ENCODE data around the gene C16orf54. TPM values are rescaled to one million over a fixed set of nuclear protein-coding genes. Genes with fewer than 3 reads are reported as not detected.
"Not testable (repeated sequence)": the region's sequence is repeated elsewhere in the genome, so short reads cannot be mapped to it uniquely, and the experiment has no call there.

C16orf54 gene
- total and polyA plus RNA-seq, 7 donors: 0.46 to 10.1 (median 1.0) TPM; not detected in 1

DNA sequence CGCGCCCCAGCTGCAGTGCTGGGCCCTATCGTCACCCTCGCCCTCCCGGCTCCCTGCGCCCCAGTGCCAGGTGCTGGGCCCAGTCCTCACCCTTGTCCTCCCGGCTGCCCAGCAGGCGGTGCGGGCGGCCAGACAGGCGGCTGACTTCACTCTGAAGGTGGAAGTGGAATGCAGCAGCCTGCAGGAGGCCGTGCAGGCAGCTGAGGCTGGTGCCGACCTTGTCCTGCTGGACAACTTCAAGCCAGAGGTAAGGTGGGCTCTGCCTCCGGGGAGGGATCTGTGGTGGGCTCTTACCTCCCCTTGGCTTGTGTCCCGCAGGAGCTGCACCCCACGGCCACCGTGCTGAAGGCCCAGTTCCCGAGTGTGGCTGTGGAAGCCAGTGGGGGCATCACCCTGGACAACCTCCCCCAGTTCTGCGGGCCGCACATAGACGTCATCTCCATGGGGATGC, 48.9 kb downstream of the C16orf54 start:
- intact Hi-C loops (cut with DNase I): no loop called here
- 94% methylated on average over 21 of the region's 21 CpGs for WGBS, 2 donors

DNA sequence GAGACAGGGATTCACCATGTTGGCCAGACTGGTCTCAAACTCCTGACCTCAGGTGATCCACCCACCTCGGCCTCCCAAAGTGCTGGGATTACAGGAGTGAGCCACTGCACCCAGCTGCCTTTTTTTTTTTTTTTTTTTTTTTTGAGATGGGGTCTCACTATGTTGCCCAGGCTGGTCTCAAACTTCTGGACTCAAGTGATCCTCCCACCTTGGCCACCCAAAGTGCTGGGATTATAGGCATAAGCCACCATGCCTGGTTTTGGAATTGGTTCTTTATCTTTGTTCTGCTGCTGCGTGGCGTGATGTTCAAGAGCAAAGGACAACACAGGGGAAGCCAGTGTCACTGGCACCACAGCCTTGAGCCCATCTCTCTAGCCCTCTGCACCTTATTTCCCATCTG, 50.1 kb downstream of the C16orf54 start:
- H3K27me3 ChIP-seq; DNase-seq; H3K4me3 ChIP-seq; H3K9me3 ChIP-seq; H3K27ac ChIP-seq; intact Hi-C loops (cut with DNase I); H3K4me1 ChIP-seq; H3K36me3 ChIP-seq: not testable (repeated sequence)
- 93 to 98% methylated on average over 3 of the region's 3 CpGs for WGBS, 2 donors

More for the DNA sequence above, 48.9 kb downstream of the C16orf54 start:
- Histone ChIP-seq H3K27me3 (no peaks in the 10 kb centered on the region), H3K27ac (no peak overlapping the region), H3K4me3 (no peak overlapping the region), H3K9me3 (no peaks in the 10 kb centered on the region), H3K36me3 (no peaks in the 10 kb centered on the region), H3K4me1 (peaks cover 0 to 3% (median 2%) of the 10 kb centered on the region in 4 donors)
- no peak for DNase-seq
- TF ChIP-seq EP300 (IDR thresholded peaks at IDR 0.05) (no peak), POLR2A (IDR thresholded peaks at IDR 0.05) (no peak), POLR2AphosphoS5 (IDR thresholded peaks at IDR 0.05) (no peak)
- TF ChIP-seq, protein P1, sequence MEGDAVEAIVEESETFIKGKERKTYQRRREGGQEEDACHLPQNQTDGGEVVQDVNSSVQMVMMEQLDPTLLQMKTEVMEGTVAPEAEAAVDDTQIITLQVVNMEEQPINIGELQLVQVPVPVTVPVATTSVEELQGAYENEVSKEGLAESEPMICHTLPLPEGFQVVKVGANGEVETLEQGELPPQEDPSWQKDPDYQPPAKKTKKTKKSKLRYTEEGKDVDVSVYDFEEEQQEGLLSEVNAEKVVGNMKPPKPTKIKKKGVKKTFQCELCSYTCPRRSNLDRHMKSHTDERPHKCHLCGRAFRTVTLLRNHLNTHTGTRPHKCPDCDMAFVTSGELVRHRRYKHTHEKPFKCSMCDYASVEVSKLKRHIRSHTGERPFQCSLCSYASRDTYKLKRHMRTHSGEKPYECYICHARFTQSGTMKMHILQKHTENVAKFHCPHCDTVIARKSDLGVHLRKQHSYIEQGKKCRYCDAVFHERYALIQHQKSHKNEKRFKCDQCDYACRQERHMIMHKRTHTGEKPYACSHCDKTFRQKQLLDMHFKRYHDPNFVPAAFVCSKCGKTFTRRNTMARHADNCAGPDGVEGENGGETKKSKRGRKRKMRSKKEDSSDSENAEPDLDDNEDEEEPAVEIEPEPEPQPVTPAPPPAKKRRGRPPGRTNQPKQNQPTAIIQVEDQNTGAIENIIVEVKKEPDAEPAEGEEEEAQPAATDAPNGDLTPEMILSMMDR (IDR thresholded peaks at IDR 0.05): no peak

DNA sequence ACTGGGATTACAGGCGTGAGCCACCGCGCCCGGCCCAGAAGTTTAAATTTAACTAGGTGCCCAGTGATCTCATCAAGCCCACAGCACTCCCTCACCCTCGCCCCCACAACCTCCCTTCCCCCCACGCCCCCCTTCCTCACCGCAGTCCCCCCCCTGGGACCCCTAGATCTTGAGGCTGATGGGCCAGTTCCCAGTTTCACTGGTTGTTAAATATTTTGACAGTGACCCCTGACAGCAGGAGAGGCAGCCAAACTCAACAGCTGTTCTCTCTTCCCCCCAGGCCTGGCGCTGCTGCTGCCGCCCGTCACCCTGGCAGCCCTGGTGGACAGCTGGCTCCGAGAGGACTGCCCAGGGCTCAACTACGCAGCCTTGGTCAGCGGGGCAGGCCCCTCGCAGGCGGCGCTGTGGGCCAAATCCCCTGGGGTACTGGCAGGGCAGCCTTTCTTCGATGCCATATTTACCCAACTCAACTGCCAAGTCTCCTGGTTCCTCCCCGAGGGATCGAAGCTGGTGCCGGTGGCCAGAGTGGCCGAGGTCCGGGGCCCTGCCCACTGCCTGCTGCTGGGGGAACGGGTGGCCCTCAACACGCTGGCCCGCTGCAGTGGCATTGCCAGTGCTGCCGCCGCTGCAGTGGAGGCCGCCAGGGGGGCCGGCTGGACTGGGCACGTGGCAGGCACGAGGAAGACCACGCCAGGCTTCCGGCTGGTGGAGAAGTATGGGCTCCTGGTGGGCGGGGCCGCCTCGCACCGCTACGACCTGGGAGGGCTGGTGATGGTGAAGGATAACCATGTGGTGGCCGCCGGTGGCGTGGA, 51.2 kb downstream of the C16orf54 start:
- no peak for DNase-seq

DNA sequence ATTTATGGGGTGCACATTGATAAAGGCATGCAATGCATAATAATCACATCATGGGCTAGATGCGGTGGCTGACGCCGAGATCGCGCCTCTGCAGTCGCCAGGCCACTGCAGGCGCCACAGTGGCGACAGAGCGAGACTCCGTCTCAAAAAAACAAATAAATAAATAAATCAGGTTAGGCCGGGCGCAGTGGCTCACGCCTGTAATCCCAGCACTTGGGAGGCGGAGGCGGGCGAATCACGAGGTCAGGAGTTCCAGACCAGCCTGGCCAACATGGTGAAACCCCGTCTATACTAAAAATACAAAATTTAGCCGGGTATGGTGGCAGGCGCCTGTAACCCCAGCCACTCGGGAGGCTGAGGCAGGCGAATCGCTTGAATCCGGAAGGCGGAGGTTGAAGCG, 53.2 kb downstream of the C16orf54 start:
- intact Hi-C loops (cut with DNase I); DNase-seq; H3K4me3 ChIP-seq; H3K36me3 ChIP-seq; H3K27ac ChIP-seq; H3K27me3 ChIP-seq; H3K4me1 ChIP-seq; H3K9me3 ChIP-seq: not testable (repeated sequence)
- 97% methylated on average over 26 of the region's 26 CpGs for WGBS, 2 donors

More for the DNA sequence above, 51.2 kb downstream of the C16orf54 start:
- Histone ChIP-seq H3K27ac (no peak overlapping the region), H3K36me3 (no peaks in the 10 kb centered on the region), H3K9me3 (no peaks in the 10 kb centered on the region), H3K4me1 (no peaks in the 10 kb centered on the region), H3K27me3 (no peaks in the 10 kb centered on the region), H3K4me3 (no peak overlapping the region)
- WGBS, 2 donors: 85 to 88% methylated on average over 41 of the region's 41 CpGs
- TF ChIP-seq EP300 (IDR thresholded peaks at IDR 0.05) (no peak), POLR2A (IDR thresholded peaks at IDR 0.05) (no peak), POLR2AphosphoS5 (IDR thresholded peaks at IDR 0.05) (no peak)
- TF ChIP-seq, protein P1 (IDR thresholded peaks at IDR 0.05): no peak
- intact Hi-C loops (cut with DNase I): no loop called here

Other genes with a start within 250 kb of the C16orf54 start
- gene NPIPB12, start 239.6 kb downstream of the C16orf54 start, total RNA-seq: 10 to 100 TPM; 12.8 to 81.7 (median 38.0) TPM
- gene NPIPB12, start 239.6 kb downstream of the C16orf54 start, polyA plus RNA-seq: 10 to 100 TPM in 2 of 3 donors, 1 to 10 TPM in 1; 9.0 to 65.3 (median 11.8) TPM
- gene SPN, start 82.7 kb downstream of the C16orf54 start, total RNA-seq: 1 to 10 TPM in 2 of 4 donors, under 1 TPM in 2; 0.28 to 1.6 (median 0.94) TPM
- gene SPN, start 82.7 kb downstream of the C16orf54 start, polyA plus RNA-seq: 10 to 100 TPM in 1 of 3 donors, 1 to 10 TPM in 1, under 1 TPM in 1; 0.60 to 13.3 (median 6.7) TPM
- 10 to 100 TPM in 2 of 4 donors, 1 to 10 TPM in 2; 4.3 to 11.1 (median 7.4) TPM for gene QPRT, start 66.8 kb downstream of the C16orf54 start, total RNA-seq
- 10 to 100 TPM; 22.2 to 40.5 (median 34.7) TPM for gene QPRT, start 66.8 kb downstream of the C16orf54 start, polyA plus RNA-seq
- gene ZG16, start 32.3 kb upstream of the C16orf54 start, total RNA-seq: 1 to 10 TPM in 1 of 4 donors, not detected in 3; 1.4 TPM
- 1,000 to 10,000 TPM in 1 of 3 donors, 100 to 1,000 TPM in 2; 237 to 1,249 (median 770) TPM for gene ZG16, start 32.3 kb upstream of the C16orf54 start, polyA plus RNA-seq
- gene KIF22, start 44.8 kb upstream of the C16orf54 start, total RNA-seq: 10 to 100 TPM; 11.5 to 16.1 (median 13.7) TPM
- gene KIF22, start 44.8 kb upstream of the C16orf54 start, polyA plus RNA-seq: 10 to 100 TPM; 28.0 to 71.5 (median 31.2) TPM
- 100 to 1,000 TPM in 1 of 4 donors, 10 to 100 TPM in 3; 59.6 to 102 (median 67.2) TPM for gene MAZ, start 60.5 kb upstream of the C16orf54 start, total RNA-seq
- gene MAZ, start 60.5 kb upstream of the C16orf54 start, polyA plus RNA-seq: 100 to 1,000 TPM; 137 to 226 (median 192) TPM
- 10 to 100 TPM in 2 of 4 donors, 1 to 10 TPM in 2; 5.4 to 22.7 (median 9.6) TPM for gene PRRT2, start 66.2 kb upstream of the C16orf54 start, total RNA-seq
- gene PRRT2, start 66.2 kb upstream of the C16orf54 start, polyA plus RNA-seq: 1 to 10 TPM in 1 of 3 donors, under 1 TPM in 1, not detected in 1; 0.69 to 2.2 TPM
- gene PAGR1, start 70.2 kb upstream of the C16orf54 start, total RNA-seq: 10 to 100 TPM; 18.5 to 29.9 (median 25.7) TPM
- gene PAGR1, start 70.2 kb upstream of the C16orf54 start, polyA plus RNA-seq: 10 to 100 TPM; 20.4 to 36.6 (median 29.1) TPM
- gene MVP, start 74.5 kb upstream of the C16orf54 start, total RNA-seq: 10 to 100 TPM; 62.3 to 94.5 (median 68.6) TPM
- 100 to 1,000 TPM; 201 to 368 (median 265) TPM for gene MVP, start 74.5 kb upstream of the C16orf54 start, polyA plus RNA-seq
- 100 to 1,000 TPM; 107 to 120 (median 111) TPM for gene CDIPT, start 117.2 kb upstream of the C16orf54 start, total RNA-seq
- 10 to 100 TPM; 39.8 to 76.2 (median 51.1) TPM for gene CDIPT, start 117.2 kb upstream of the C16orf54 start, polyA plus RNA-seq
- gene SEZ6L2, start 153.6 kb upstream of the C16orf54 start, total RNA-seq: 1 to 10 TPM in 3 of 4 donors, under 1 TPM in 1; 0.66 to 9.1 (median 1.4) TPM
- gene SEZ6L2, start 153.6 kb upstream of the C16orf54 start, polyA plus RNA-seq: 1 to 10 TPM in 2 of 3 donors, under 1 TPM in 1; 0.60 to 6.2 (median 1.6) TPM
- gene ASPHD1, start 154.5 kb upstream of the C16orf54 start, total RNA-seq: 1 to 10 TPM in 2 of 4 donors, under 1 TPM in 1, not detected in 1; 0.95 to 2.2 (median 2.1) TPM
- gene ASPHD1, start 154.5 kb upstream of the C16orf54 start, polyA plus RNA-seq: 1 to 10 TPM; 2.4 to 3.4 (median 3.2) TPM
- gene KCTD13, start 180.2 kb upstream of the C16orf54 start, total RNA-seq: 10 to 100 TPM in 3 of 4 donors, 1 to 10 TPM in 1; 9.8 to 20.5 (median 14.1) TPM
- 10 to 100 TPM in 2 of 3 donors, 1 to 10 TPM in 1; 5.4 to 26.1 (median 18.7) TPM for gene KCTD13, start 180.2 kb upstream of the C16orf54 start, polyA plus RNA-seq
- gene TMEM219, start 216.1 kb upstream of the C16orf54 start, total RNA-seq: 100 to 1,000 TPM; 103 to 136 (median 112) TPM
- 100 to 1,000 TPM; 178 to 314 (median 297) TPM for gene TMEM219, start 216.1 kb upstream of the C16orf54 start, polyA plus RNA-seq
- gene TAOK2, start 227.9 kb upstream of the C16orf54 start, total RNA-seq: 10 to 100 TPM; 26.8 to 38.5 (median 29.7) TPM
- gene TAOK2, start 227.9 kb upstream of the C16orf54 start, polyA plus RNA-seq: 10 to 100 TPM in 2 of 3 donors, 1 to 10 TPM in 1; 9.0 to 42.2 (median 12.7) TPM
- 10 to 100 TPM; 15.8 to 22.7 (median 19.7) TPM for gene HIRIP3, start 249.6 kb upstream of the C16orf54 start, total RNA-seq
- gene HIRIP3, start 249.6 kb upstream of the C16orf54 start, polyA plus RNA-seq: 10 to 100 TPM in 1 of 3 donors, 1 to 10 TPM in 2; 9.0 to 14.4 (median 9.7) TPM

All from sigmoid colon (tissue), 7 donors.